Amniotic epithelial cell (primary cell): ENCODE measurements around the gene DISC1.
"Not testable (repeated sequence)": the region's sequence is repeated elsewhere in the genome, so short reads cannot be mapped to it uniquely, and the experiment has no call there.

Experiments used
- DNase-seq: peaks from one replicate; pipeline ENCODE4 v3.0.0-alpha.2; 2010; ENCODE audit warnings: low read depth

The DISC1 gene

GRCh38 chr1:231774719-231775335, 148.2 kb downstream of the DISC1 start:
- DNase-seq, result peak; percentile 10

GRCh38 chr1:231776010-231776756, 149.6 kb downstream of the DISC1 start:
- DNase-seq, result no peak

DNA sequence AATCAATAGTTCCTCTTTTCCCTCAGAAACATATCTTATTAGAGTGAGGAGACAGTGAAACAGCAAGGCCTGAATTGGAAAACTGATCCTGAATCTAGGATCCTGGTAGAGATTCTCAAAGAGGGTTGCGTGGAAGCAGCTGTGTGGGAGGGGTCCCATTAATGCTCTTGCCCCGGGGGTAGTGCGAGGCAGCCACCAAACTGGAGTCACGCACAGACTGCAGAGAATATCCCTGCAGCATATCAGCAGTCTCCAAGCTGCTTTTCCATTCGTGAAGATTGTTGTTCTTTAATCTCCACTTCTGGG, 150.1 kb downstream of the DISC1 start:
- DNase-seq, result no peak

DNA sequence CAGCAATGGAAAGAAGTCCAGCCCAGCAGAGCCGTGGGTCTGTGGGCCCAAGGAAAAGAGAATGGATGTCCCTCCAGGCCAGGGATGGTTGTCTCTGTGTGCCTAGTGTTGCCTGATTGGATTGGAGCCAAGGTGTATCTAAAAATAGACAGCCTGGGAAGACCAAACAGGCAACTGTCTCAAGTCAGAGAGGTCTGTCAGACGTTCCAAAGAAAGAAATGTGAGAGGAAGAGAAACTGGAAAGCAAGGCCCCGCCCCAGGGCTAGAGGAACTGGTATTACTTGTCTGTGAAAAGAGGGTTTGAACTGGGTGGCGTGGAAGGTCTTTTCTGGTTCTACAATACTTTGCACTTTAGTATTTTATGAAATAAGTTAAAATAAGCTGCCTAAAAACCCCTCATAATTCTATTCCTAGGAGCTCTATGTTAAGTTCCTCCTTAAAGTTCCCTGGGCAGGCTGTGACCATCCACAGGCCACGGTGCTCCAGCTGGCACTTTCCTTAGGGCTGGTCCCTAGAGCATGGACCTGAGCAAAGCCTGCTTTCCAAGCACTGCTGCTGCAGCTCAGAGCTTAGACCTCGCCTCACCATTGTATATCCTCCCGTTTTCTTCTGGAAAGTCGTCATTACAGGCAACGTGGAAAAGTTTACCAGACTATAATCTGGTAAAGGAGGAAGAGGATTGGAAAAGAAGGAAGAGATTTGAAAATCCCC, 151.6 kb downstream of the DISC1 start:
- peak; percentile 11 for DNase-seq

DNA sequence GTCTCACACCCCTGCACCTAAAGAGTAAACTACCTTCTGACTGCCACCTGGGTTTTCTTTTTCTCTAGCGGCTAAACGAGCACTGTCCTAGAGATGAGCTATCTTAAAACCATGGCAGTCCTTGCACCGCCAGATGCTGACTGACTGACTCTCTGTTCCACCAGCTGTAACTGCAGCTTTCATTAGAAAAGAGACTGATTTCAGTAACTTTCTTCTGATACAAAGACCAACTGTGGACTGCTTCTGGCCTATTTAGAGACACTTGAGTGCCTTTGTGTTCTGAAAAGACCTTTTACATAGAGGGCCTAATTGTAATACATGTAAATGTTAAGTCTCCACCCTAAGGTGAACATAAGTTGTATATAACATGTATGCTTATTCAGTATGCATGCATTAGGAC, 152.5 kb downstream of the DISC1 start:
- DNase-seq, result no peak

DNA sequence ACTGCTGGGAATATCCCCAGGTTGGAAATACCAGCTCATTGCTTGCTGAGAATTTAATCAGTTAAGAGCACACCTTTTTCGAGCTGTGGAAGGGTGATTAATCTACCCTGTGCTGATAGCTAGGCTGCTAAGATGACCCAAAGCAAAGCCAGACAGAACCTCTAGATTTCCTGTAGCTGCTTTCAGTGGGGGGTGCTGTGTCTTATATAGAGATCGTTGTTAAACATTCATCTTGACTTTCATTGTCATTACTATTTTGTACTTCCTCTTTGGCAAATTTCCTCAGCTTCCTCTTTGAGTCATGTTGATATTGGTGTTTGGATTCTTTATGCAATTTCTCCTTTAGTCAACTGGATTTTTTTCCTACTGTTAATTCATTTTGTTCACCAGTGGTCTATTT, 155.3 kb downstream of the DISC1 start:
- no peak for DNase-seq

- not testable (repeated sequence) for DNase-seq
These were observed 158.5 kb downstream of the DISC1 start for GRCh38 chr1:231785073-231785472.

DNA sequence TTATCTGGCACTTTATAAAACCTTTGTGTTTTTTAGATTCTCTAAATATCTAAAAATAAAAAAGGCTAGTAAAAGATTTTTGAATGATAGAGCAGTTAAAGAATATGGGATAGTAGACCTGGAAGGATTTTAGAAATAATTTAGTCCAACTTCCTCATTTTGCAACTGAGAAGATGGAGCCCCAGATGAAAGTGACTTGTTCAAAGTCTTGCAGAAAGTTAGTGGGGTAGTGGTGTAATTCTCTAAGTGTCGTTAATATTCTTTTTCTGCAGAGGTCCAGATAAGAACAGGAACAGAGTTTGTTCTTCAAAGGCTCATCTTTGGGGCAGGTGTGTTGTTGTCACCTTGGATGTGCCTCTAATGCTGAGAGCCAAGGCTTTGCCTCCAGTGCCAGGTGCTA, 159.5 kb downstream of the DISC1 start:
- DNase-seq, result no peak

DNA sequence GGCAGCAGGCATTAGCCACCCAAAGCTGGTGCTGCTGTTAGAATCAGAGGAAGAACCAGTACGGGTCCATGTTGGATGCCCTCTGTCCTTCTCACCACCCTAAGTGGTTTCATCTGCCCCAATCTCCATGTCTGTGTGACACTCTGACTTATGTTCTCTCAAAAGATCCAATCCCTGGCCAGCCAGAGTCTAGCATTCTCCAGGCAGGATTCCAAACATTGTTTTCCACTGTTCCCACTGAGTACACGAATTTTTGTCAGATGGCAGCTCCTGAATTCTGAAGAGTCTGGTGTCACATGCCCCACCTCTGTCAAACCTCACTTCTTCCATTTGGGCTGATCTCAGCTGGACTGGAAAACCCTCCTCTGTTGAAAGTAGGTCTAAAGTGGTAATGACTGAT, 166.0 kb downstream of the DISC1 start:
- DNase-seq, result no peak

- DNase-seq, result no peak
These were observed 167.3 kb downstream of the DISC1 start for GRCh38 chr1:231793893-231794292.

- DNase-seq, result no peak
These were observed 169.6 kb downstream of the DISC1 start for GRCh38 chr1:231796141-231796540.

- no peak for DNase-seq
These were observed 172.9 kb downstream of the DISC1 start for GRCh38 chr1:231799363-231799986.

DNA sequence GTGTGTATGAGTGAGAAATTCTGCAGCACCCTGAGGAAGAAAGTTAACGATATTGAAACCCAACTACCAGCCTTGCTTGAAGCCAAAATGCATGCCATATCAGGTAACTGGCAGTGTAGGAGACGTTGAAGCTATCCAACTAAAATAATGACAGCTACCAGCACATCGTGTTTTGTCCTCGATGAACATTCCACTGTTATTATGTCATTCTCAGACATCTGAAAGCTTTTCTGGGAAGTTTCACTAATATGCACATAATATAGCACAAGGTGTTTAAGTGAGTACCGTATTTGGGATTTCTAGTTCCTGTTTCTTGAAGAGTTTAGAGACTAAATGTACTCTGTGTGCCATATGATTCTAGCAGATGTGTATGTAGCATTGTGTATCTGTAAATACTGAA, 173.5 kb downstream of the DISC1 start:
- DNase-seq, result no peak

DNA sequence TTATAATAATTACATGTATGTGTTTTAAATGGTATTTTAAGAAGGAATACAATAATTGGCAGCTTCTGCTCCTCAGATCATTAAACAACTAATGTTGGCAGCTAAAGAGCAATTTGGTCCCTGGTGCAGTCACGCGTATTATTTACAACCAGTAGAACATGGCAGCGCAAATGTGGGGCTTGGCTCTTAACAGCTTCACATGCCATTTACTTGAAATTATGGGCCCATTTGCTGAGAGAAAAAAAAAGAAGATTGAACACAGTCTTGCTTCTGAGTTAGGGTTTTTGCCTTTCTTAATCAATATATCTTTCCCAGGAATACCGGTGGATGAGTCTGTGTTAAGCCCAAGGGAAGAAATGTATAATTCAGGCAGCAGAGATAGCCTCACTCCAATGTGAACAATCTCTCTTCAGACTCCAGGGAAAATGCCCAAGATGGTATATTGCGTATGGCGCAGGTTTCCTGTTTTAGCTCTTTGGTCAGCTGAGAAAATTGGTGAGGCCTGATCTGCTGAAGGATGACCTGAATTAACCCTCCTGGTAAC, 174.5 kb downstream of the DISC1 start:
- no peak for DNase-seq

DNA sequence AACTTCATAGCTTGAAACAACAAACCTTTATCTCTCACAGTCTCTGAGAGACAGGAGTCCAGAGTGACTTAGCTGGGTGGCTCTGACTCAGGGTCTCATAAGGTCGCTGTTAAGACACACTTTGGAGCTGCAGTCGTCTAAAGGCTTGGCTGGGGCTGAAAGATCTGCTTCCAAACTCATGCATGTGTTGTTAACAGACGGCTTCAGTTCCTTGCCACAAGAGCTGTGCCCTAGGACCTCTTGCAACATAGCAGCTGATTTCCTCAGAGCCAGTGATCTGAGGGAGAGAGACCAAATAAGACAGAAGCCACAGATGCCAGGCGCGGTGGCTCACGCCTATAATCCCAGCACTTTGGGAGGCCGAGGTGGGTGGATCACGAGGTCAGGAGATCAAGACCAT, 176.8 kb downstream of the DISC1 start:
- DNase-seq, result peak; percentile 79

DNA sequence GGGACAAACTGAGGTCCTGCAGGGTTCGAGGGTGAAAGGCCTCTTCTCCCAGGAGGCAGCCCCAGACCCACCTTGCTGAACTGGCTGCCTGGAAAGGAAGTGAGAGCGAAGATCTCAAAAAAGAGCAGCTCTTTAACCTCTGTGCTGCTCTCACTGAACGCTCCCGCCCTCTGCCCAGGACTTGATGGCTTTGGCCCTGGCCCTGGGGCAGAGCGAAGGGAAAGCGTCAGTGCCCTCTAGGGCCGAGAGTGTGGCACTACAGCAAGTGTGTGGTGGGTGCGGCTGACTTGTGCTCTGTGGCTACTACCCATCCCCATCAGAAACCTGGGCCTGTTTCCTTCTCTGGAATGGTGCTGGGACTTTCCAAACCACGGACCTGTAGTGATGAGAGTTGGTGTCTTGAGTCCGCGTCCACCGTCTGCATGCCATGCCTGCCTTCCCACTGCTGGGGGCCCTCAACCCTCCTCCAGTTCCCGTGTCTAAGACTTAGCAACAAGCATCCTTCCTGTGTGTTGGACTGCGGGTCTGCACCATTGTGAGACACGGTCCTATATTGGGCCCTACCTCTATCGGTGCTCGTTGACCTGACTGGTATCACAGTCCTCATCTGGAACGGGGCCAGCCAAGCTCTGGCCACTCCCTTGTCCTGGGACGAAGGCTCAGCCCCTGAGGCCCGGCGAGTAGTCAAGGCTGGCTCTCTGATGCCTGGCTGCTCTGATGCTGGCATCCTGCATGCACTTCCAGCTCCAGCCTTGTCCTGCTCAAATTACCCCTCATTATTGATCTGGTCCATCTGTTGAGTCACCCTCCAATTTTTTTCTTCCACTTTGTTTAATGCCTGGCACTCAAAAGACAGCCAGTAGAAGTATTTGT, 180.3 kb downstream of the DISC1 start:
- DNase-seq, result peak; percentile 38

GRCh38 chr1:231807541-231807940, 181.0 kb downstream of the DISC1 start:
- no peak for DNase-seq

DNA sequence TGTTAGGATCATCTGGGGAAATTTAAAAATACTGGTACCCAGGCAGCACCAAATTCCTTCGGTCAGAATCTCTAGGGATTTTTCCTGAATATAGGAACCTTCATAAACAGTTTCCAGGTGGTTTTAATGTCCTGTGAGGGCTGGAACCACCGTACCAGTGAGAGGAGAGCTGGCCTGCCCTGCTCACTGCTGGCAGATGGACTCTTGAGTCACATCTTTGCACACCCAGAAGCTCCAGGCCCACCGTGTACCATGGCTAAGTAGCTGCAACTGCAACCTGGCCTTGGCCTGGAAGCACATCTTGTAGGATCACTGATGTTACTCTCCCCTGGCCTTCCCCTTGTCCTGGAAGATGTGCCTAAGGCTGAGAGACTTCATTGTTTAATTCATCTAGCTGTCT, 181.5 kb downstream of the DISC1 start:
- DNase-seq, result no peak

DNA sequence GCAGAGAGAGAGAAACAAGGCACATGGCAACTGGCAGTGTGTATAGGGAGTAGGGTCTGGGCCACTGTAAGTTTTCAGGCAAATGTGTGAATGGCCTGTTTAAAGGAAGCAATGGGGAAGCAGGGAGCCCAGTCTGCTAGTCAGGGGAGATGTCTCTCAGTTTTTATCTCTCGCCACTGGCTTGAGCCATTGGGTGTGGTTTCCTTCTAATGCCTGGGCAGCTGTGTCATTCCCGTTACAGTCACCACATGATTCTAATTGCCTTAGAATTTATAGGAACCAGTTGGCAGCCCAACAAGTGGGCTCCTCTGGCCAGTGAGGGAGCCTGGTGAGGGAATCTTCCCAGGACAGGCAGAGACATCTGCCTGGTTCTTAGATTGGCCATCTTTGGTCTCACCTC, 182.4 kb downstream of the DISC1 start:
- peak; percentile 46 for DNase-seq

DNA sequence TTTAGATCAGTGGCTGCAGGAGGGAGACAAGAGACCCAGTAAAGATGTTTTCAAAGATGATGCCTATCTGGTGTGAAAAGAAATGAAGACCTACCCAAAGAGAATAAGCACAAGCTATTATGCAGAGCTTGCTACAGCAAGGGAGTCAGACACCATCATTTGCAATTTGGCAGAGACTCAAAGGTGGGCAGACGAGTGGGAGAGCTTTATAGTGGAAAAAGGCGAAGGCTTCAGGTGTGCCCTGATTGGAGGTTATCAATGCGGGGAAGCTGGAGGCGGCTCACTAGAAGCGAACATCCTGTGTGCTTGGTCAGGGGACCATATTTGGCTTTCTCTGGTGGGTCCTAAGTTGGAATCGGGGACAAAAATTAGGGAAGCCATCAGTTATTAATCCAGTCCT, 183.8 kb downstream of the DISC1 start:
- no peak for DNase-seq

GRCh38 chr1:231814021-231814420, 187.4 kb downstream of the DISC1 start:
- DNase-seq, result no peak

DNA sequence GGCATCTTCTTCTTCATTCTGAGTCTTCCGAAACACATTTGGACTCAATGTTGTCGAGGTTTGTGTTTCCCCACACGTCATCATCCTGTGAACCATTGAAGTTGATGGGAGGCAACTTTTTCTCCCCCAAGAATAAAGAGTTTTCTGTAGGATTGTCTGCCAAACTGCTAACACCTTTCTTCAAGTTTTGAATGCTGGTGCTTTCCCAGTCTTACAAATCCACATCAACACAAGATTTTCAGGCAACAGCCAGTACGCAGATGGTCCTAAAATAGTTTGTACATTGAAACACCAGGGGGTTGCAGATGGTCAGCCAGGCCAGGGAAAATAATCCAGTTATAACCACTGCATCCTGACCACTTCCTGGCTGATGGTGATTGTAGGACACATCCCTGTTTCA, 187.9 kb downstream of the DISC1 start:
- DNase-seq, result no peak
